Stimulated activated CD4-positive, alpha-beta T cell treated with anti-CD3 and anti-CD28 coated beads, Interleukin-4, amount 100 ng/mL, for 48 hours (primary cell): ENCODE results near the gene UBE2E1.

Experiments
- DNase-seq, 2 donors: peaks; one replicate each; pipeline ENCODE4 v3.0.0-alpha.2; 2020; ENCODE audit warnings: low read depth in 2 of 2

The UBE2E1 gene

GRCh38 chr3:23805633-23806533 is at the start of gene UBE2E1:
UBE2E1 (plus strand) TSS chr3:23805955; CDS start chr3:23807270, 1,315 bp downstream.
- DNase-seq, result peak; percentile 40 to 54

- no peak for DNase-seq
Observed at GRCh38 chr3:23756206-23756840, 49.4 kb upstream of the UBE2E1 start.

GRCh38 chr3:23758253-23758838 is 47.4 kb upstream of the UBE2E1 start:
- DNase-seq, result no peak

GRCh38 chr3:23760325-23760724 is 45.4 kb upstream of the UBE2E1 start:
- DNase-seq, result no peak

- DNase-seq, result no peak
Observed at GRCh38 chr3:23760871-23761373, 44.8 kb upstream of the UBE2E1 start.

- no peak for DNase-seq
Observed at GRCh38 chr3:23761440-23761896, 44.3 kb upstream of the UBE2E1 start.

- no peak for DNase-seq
Observed at GRCh38 chr3:23762214-23762613, 43.5 kb upstream of the UBE2E1 start.

GRCh38 chr3:23762759-23763477 is 42.8 kb upstream of the UBE2E1 start:
- DNase-seq, result no peak

GRCh38 chr3:23764407-23764806 is 41.3 kb upstream of the UBE2E1 start:
- DNase-seq, result no peak

- no peak for DNase-seq
Observed at GRCh38 chr3:23767546-23767945, 38.2 kb upstream of the UBE2E1 start.

GRCh38 chr3:23775254-23775909 is 30.4 kb upstream of the UBE2E1 start:
- DNase-seq, result no peak

GRCh38 chr3:23776352-23776891 is 29.3 kb upstream of the UBE2E1 start:
- no peak for DNase-seq

GRCh38 chr3:23778446-23778845 is 27.3 kb upstream of the UBE2E1 start:
- DNase-seq, result no peak

GRCh38 chr3:23779841-23780240 is 25.9 kb upstream of the UBE2E1 start:
- no peak for DNase-seq

GRCh38 chr3:23781051-23781450 is 24.7 kb upstream of the UBE2E1 start:
- DNase-seq, result no peak

GRCh38 chr3:23781871-23782270 is 23.9 kb upstream of the UBE2E1 start:
- no peak for DNase-seq

- DNase-seq, result no peak
Observed at GRCh38 chr3:23785097-23785645, 20.6 kb upstream of the UBE2E1 start.

GRCh38 chr3:23785882-23786281 is 19.9 kb upstream of the UBE2E1 start:
- no peak for DNase-seq

- DNase-seq, result no peak
Observed at GRCh38 chr3:23791678-23792077, 14.1 kb upstream of the UBE2E1 start.

- no peak for DNase-seq
Observed at GRCh38 chr3:23793528-23794134, 12.1 kb upstream of the UBE2E1 start.
